Measurements from ENCODE around the gene CRYBB2. TPM values are rescaled to one million over a fixed set of nuclear protein-coding genes. Genes with fewer than 3 reads are reported as not detected.

Gene CRYBB2
- total RNA-seq, 1 donor from 2014 or later: not detected

DNA sequence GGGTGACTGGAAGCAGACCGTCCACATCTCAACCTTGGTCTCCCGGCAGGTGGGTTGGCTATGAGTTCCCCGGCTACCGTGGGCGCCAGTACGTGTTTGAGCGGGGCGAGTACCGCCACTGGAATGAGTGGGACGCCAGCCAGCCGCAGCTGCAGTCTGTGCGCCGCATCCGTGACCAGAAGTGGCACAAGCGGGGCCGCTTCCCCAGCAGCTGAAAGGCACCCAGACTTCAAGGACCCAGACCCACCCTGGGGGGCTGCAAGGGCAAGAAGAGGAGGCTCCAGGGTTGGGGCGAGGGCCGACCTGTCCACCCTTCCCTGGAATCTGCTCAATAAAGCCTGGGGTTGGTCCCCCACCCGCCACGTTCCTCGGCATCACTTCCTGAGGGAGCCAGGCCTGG lies 12.4 kb upstream of the CRYBB2 start:
- TF ChIP-seq, protein P1, sequence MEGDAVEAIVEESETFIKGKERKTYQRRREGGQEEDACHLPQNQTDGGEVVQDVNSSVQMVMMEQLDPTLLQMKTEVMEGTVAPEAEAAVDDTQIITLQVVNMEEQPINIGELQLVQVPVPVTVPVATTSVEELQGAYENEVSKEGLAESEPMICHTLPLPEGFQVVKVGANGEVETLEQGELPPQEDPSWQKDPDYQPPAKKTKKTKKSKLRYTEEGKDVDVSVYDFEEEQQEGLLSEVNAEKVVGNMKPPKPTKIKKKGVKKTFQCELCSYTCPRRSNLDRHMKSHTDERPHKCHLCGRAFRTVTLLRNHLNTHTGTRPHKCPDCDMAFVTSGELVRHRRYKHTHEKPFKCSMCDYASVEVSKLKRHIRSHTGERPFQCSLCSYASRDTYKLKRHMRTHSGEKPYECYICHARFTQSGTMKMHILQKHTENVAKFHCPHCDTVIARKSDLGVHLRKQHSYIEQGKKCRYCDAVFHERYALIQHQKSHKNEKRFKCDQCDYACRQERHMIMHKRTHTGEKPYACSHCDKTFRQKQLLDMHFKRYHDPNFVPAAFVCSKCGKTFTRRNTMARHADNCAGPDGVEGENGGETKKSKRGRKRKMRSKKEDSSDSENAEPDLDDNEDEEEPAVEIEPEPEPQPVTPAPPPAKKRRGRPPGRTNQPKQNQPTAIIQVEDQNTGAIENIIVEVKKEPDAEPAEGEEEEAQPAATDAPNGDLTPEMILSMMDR (conservative IDR thresholded peaks at IDR 0.05; ENCODE audit: low read depth, low read length): no peak
- no peak overlapping the region for H3K4me3 ChIP-seq (ENCODE audit: low read depth, low read length)
- no peak for DNase-seq (ENCODE audit: low read depth)

DNA sequence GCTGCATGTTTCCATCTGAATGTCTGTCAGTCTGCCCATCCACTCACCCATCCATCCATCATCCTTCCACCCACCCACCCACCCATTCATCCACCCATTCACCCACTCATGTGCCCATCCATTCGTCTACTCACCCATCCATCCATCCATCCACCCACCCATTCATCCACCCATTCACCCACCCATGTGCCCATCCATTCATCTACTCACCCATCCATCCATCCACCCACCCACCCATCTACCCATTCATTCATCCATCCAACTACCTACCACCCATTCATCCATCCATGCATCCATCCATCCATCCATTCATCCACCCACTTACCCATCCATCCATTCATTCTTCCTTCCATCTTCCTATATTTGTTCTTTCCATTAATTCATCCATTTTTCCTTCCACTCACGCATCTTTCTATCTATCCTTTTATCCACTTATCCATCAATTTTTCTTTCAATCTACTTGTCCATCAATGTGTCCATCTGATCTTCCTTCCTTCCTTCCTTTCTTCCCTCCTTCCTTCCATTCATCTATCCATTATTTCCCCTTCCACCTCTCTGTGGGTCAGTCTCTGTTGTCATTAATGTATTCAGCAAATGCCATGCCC lies 11.8 kb upstream of the CRYBB2 start:
- TF ChIP-seq, protein P1 (conservative IDR thresholded peaks at IDR 0.05; ENCODE audit: low read depth, low read length): no peak
- no peak overlapping the region for H3K4me3 ChIP-seq (ENCODE audit: low read depth, low read length)
- no peak for DNase-seq (ENCODE audit: low read depth)

DNA sequence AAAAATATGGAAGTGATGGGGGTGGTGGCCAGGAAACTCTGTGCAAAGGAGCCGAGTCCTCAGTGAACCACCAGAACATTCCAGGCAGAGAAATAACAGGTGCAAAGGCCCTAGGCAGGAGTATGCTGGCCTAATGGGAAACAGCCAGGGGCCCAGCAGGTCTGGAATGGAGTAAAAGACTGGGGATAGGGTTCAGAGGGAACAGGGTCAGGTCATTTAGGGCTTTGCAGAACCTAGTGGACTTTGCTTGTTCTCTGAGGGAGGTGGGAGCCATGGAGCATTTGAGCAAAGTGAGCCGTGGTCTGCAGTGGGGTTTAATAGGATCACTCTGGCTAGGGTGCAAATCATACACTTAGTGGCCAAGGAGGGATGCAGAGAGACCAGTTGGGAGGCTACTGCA lies 11.1 kb upstream of the CRYBB2 start:
- no peak for DNase-seq (ENCODE audit: low read depth)
- TF ChIP-seq, protein P1 (conservative IDR thresholded peaks at IDR 0.05; ENCODE audit: low read depth, low read length): no peak
- no peak overlapping the region for H3K4me3 ChIP-seq (ENCODE audit: low read depth, low read length)

DNA sequence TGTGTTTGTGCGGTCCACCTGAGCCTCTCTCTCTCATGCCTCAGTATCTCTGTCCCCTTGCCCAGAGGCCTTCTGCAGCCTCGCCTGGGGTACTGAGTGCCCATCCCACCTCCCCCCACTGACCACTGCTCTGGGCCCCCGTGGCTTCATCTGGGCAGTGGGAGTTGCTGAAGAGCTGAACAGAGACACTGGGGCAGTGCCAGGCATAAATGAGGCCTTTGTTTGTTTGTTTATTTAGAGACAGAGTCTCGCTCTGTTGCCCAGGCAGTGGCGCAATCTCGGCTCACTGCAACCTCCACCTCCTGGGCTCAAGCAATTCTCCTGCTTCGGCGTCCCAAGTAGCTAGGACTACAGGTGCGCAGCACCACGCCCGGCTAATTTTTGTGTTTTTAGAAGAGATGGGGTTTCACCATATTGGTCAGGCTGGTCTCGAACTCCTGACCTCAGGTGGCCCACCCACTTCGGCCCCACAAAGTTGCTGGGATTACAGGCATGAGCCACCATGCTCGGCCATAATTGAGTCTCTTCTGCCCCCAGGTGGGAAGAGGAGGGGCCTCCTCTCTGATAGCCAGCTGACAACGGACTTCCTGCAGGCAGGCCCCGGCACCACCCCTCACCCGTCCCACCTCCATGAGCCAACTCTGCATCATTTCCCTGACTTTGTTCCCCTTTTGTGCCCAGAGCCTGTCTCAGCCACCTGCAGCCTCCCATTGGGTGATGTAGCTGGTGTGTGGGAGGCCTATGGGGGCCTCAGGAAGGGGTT lies 10.5 kb upstream of the CRYBB2 start:
- no peak for DNase-seq (ENCODE audit: low read depth)
- no peak overlapping the region for H3K4me3 ChIP-seq (ENCODE audit: low read depth, low read length)
- TF ChIP-seq, protein P1 (conservative IDR thresholded peaks at IDR 0.05; ENCODE audit: low read depth, low read length): no peak

DNA sequence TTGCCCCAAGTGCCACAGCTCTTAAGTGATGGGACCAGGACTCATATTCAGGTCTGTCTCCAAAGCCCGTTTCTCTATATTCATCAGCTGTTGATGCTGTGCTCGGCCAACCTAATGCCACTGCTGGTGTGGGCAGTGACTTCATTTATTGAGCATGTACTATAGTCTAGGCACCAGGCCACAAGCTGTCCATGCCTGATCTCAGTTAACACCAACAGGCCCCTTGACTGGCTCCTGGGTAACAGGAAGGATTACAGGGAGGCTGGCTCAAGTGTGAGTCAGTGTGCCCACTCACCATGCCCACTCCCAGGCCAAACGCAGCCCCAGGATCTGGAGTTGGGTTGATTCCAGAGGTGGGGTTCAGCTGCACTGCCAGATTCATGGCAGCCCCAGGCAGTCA lies 8.6 kb upstream of the CRYBB2 start:
- DNase-seq (ENCODE audit: low read depth): no peak
- TF ChIP-seq, protein P1 (conservative IDR thresholded peaks at IDR 0.05; ENCODE audit: low read depth, low read length): no peak
- no peak overlapping the region for H3K4me3 ChIP-seq (ENCODE audit: low read depth, low read length)

DNA sequence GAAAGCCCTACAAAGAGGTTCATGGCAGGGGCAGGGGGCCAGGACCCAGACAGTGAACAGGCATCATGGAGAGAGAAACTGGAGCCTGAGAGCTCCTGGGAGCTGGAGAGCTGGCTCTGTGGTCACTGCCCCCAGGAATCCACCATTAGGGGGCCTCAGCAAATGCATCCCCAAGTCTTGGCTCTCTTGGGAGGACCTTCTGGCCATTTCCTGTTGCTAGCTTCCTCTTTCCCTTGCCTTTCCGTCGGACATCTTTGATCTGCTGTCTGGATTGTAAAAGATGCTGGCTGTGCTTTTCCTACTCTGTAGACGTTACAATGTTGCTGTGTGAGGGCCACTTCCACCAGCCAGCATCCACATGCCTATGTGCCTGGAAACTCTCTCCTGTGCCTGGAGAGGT lies 7.1 kb upstream of the CRYBB2 start:
- no peak for DNase-seq (ENCODE audit: low read depth)
- TF ChIP-seq, protein P1 (conservative IDR thresholded peaks at IDR 0.05; ENCODE audit: low read depth, low read length): no peak
- no peak overlapping the region for H3K4me3 ChIP-seq (ENCODE audit: low read depth, low read length)

DNA sequence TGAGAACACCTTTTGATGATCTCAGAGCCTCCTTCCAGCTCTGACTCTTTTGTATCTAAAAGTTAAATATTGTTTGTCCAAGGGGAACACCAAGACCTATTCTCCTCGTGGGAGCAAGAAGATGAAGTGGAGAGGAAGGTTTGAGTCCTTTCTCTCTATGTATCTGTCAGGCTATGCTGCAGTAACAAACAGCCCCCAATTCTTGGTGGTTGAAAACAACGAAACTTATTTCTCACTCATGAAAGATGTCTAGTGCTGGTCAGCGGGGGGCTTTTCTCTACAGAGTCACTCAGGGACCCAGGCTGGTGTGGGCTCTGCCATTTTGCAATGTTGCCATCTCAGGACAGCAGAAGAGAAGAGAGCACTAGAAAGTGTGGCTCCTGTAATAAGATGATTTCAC lies 6.2 kb upstream of the CRYBB2 start:
- TF ChIP-seq, protein P1 (conservative IDR thresholded peaks at IDR 0.05; ENCODE audit: low read depth, low read length): no peak
- DNase-seq (ENCODE audit: low read depth): no peak
- H3K4me3 ChIP-seq (ENCODE audit: low read depth, low read length): no peak overlapping the region
